Skeletal muscle cell (primary cell): ENCODE results near the gene FBXO34.

Experiments used
- DNase-seq: peaks from one replicate; pipeline ENCODE4 v3.0.0-alpha.2; 2010; ENCODE audit warnings: low read depth
- H3K4me3 ChIP-seq: 2 replicates; pipeline ENCODE4 v1.5.1; 2011; ENCODE audit warnings: low read depth, mild to moderate bottlenecking, control low read depth, low read length, moderate library complexity

Gene FBXO34

DNA sequence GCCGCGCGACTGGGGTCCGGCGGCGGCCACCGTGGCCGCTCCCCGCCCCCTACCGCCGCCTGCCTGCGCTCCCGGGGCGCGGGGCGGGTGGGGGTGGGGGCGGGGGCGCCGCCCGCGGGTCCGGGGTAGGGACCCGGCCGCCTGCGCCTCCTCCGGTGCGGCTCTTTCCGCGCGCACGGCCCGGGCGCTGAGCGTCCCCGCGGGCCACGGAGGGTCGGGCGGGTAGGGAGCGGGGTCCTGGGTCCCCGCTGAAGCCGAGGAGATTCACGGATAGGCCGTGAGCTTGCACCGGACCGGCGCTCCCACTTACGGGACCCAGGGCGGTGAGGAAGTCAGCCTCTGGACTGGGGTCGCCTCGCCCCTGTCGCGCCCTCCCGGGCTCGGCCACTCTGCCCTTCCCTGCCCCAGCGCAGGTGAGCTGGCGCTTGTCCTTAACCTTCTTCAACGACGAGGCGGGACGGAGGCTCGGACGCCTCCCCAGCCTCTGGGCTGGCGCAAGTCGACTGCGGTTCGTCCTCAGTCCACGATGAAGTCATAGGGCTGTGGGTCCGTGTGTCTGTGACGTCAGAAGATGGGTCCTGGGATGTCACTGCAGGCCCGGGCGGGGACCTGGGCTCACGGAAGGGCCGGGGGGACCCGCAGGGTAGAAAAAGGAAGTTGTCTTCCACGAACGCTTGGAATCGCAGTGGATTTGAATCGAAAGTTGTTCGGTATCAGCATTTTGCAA is 514 bp downstream of the FBXO34 start:
- DNase-seq = peak; percentile 51

DNA sequence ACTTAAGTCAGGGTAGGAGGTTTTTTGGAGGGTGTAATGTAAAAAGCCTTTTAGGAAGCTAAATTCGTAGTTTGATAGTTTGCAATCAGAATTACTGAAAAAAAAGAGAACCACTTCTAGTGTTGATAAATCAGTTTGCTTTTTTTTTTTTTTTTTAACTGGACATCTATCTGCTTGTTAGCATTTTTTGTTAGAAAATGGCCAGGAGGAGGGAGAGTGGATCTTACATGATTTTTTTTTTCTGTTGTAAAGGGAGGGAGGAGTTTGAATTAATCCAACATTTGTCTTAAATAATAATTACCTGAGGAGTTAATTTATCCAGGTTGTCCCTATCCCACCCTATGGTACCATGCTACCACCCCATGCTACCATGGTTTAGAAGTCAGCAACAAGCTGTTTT is 1.2 kb downstream of the FBXO34 start:
- H3K4me3 ChIP-seq = peak overlapping the region; percentile 84
- no peak for DNase-seq

More for the DNA sequence above, 514 bp downstream of the FBXO34 start:
- peak overlapping the region; percentile 84 for H3K4me3 ChIP-seq

- H3K4me3 ChIP-seq = no peak overlapping the region
- no peak for DNase-seq
Observed at GRCh38 chr14:55272922-55273321, 1.7 kb downstream of the FBXO34 start.

- no peak for DNase-seq
- no peak overlapping the region for H3K4me3 ChIP-seq
Observed at GRCh38 chr14:55274146-55274545, 2.9 kb downstream of the FBXO34 start.

DNA sequence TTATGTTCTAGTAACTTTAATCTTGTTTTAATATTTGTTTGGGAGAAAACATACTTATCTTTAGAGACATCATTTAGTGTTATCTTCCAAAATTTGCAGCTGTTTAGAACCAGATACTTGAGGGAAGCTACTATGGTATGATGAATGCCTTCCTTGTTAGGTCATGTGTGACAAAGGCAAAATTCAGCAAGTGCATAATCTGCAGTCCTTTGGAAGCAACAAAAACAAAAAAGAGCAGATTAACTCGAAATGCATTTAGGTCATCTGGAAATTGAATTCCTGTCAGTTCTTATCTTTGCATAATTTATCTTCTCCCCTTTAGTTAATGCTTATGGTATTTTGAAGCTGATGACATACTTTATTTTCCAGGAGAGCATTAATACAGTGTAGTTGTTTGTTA is 3.5 kb downstream of the FBXO34 start:
- DNase-seq = peak; percentile 4
- no peak overlapping the region for H3K4me3 ChIP-seq

DNA sequence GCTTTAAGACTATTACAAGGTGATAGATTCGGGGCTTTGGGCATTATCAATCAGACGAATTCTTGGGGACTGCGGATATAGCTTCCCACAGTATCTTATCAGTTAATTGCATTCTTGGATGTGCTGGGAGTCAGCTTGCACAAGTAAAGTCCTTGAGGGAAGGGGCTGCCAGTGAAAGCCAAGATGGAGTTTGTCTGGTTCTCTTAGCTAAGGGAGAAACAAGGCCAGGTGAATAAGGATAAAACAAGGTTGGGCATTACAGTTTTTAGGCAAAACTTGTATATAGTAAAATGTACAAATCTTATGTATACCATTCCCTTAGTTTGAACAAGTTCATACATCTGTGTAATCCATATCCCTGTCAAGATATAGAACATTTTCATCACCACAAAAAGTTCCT is 5.5 kb downstream of the FBXO34 start:
- DNase-seq = no peak
- no peak overlapping the region for H3K4me3 ChIP-seq

DNA sequence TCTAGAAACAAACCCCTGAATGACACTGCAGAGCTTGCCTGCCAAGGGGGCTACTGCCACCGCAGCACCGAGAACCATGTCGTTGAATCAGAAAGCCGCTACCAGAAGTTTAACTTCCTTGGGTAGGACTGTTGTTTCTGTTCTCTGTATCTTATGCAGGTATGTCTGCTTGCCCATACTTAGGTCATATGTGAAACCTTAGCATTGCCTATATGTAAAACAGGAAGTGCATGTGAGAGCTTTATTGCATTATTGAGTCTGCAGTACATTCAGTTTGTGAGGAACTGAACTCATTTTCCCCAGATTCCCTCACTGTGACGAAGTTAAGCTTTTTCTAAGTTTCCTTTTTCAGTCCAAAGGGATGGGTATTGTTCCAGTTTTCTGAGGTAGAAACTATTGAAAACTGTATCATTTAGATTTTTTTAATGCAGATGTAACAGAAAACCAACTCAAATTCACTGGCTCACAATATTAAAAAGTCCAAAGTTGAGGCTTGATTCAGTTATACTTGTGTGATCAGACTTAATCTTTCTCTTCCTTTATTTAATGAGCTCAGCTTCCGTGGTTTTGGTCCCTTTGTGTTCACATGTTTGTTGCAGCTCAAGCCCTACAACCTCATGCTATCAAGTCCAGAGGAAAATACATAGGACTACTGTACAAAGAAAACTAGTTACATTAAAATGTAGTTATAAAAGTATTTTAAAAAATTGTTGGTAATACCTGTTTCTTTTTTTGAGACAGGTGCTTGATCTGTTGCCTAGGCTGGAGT is 6.9 kb downstream of the FBXO34 start:
- no peak for DNase-seq
- H3K4me3 ChIP-seq = no peak overlapping the region

GRCh38 chr14:55279384-55279783 is 8.2 kb downstream of the FBXO34 start:
- no peak for DNase-seq
- H3K4me3 ChIP-seq = no peak overlapping the region

DNA sequence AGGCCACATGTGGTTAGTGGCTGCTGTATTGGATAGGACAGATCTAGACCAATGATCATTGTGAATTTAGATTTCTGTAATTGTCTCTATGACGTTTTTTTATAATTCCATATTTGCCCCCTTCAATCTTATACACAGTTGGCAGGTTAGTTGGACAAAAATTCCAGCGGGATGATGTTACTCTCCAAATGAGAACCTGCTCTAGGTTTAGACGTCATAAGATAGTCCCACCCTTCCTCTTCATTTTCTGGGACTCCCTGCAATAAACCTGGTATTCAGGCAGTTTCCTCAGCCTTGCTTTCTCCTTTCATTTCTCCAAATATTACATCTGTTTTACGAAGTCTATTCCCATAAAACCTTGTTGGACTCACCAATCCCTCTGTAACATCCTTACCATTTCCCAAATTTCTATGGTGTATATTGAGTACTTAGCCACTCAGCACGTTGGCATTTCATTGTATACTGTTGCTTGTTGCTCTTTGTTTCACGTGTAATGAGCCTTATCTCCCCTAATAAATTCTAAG is 10.2 kb downstream of the FBXO34 start:
- DNase-seq = no peak
- no peak overlapping the region for H3K4me3 ChIP-seq

GRCh38 chr14:55285048-55285652 is 13.9 kb downstream of the FBXO34 start:
- H3K4me3 ChIP-seq = no peak overlapping the region
- no peak for DNase-seq

DNA sequence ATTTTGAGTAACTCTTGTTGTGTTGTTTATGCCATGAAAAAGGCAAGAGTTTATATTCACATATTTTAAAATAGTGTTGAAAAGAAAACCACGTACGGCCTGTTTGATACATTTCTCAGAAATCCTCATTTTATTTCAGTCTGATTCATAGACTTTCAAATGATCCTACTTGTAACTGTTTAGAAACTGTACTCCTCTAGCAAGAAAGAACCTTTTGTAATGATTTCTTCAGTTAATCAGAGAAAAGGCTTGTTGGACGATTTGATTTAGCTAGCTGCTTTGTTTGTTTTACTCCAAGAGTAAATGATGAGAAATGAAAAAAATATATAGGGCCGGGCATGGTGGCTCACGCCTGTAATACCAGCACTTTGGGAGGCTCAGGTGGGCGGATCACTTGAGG is 17.2 kb downstream of the FBXO34 start:
- no peak for DNase-seq
- H3K4me3 ChIP-seq = no peak overlapping the region

DNA sequence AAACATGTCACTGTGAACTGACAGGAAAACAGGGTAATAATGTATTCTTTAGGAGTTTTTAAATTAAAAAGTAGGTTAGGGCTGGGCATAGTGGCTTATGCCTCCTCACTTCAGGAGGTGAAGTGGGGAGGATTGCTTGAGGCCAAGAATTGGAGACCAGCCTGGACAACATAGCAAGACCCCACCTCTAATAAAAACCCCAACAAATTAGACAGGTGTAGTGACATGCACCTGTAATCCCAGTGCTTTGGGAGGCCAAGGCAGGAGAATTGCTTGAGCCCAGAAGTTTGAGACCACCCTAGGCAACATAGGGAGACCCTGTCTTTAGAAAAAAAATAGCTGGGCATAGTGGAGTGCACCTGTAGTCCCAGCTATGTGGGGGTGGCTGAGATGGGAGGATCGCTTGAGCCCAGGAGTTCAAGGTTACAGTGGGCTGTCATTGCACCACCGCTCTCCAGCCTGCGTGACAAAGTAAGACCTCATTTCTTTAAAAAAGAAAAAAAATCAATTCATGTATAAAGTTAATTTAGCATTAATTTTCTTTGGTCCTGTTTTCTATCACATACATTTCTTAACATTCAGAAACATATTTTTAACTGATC is 20.4 kb downstream of the FBXO34 start:
- no peak for DNase-seq
- H3K4me3 ChIP-seq = no peak overlapping the region

DNA sequence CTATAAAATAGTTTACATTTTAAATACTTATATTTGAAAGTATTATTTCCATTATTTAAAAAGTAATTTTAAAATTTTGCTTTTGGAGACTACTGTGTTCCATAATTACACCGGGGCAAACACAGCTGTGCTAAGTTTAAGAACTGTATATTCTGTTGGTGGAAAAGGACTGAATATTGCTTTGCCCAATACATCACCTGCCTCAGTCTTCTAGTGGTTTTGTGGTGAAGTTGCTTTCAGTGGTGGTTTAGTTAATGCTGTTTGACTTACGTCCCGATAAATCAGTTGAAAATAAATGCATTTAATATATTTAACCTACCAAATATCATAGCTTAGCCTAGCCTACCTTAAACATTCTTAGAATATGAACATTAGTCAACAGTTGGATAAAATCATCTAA is 23.4 kb downstream of the FBXO34 start:
- no peak for DNase-seq
- H3K4me3 ChIP-seq = no peak overlapping the region

DNA sequence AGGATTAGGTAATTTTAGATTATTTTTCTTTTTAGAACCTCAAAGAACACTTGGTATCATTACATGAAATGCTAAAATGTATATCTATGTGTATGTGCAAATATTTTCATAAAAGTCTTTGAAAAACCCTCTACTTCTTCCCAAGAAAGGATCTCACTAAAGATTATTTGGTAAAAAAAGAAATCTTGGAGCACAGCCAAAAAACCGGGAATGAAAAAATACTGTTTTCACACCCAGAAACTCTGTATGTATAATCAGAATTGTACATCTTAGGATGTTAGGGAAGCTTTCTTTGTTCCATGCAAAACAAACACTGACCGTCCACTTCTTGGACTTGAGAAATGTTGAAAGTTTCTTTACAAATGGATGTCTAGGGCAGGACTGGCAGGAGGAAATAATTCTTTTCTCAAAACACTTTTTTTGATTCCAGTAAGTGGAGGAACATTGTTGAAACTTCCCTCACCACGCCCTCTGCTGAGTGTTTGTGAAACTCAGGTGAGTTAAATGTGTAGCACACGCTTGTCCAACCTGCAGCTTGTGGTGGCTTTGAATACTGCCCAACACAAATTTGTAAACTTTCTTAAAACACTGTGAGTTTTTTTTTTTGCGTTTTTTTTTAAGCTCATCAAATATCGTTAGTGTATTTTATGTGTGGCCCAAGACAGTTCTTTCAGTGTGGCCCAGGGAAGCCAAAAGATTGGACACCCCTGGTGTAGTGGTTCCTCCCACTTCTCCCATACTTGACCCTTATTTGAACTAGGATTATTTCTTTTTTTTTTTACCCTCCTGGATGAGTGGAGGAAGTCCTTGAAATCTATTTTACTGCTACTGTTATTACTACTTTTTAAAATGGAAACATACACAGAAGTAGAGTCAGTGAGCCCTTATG is 26.6 kb downstream of the FBXO34 start:
- no peak overlapping the region for H3K4me3 ChIP-seq

GRCh38 chr14:55298500-55298822 is 27.2 kb downstream of the FBXO34 start:
- DNase-seq = no peak
- H3K4me3 ChIP-seq = no peak overlapping the region

More for the DNA sequence above, 26.6 kb downstream of the FBXO34 start:
- DNase-seq = no peak

DNA sequence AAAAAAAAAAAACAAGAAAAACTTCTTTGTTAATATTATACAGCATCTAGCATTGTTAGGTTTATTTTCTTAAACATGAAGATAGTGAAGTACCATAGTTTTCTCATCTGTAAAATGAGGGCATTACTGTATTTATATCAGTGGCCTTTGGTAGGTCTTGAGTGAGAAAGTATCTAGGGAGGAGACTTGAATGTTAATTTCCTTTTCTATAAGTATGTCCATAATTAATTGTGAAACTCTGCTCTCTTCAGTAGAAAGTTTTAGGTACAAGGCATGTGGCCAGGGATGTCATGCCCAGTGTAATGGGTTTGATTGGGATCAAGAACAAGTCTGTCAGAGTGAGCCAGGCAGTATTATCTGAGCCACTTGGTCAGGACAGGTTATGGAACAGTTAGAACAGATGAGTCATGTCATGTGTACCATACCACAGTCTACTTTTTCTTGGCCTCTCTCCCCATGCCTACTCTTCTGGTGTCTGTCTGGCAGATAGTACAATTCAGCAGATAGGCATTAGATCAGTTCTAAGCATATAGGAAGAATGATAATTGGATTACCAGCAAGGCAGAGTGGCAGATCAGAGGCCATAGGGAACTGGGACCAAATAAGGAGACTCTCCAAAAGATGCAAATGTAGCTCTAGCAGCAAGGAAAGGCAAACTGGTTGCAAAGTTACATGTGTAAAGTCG is 30.4 kb downstream of the FBXO34 start:
- DNase-seq = peak; percentile 47
- no peak overlapping the region for H3K4me3 ChIP-seq

DNA sequence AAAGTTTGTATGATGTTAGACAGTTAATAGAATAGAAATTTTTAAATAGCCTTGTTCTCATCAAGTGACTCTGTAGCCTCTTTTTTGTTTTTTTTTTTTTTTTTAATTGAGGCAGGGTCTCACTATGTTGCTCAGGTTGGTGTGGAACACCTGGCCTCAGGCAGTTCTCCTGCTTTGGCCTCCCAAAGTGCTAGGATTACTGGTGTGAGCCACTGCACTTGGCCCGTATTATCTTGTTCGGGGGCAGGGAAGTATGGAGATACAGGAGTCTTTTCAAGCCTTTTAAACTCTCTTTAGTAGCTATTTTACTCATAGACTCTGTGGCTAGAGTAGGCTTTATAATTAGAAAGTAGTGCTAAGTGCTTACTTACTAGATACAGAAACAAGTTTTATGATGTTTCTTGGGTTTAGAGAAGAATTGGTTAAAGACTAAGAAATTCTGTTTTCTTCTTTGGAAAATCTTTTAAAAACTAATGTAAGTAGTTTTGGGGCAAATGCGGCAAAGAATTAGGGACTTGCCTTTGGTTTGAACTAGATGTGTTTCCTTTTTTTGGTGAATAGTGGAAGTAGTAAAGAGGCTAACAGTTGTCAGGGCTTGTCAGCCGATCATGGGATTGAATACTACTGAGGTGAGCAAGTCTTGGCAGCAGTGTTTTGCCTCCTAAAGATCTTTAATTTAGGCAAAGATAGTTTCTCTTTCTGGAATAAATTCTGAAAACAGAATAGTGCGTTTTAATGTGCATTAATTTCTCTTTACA is 31.3 kb downstream of the FBXO34 start:
- H3K4me3 ChIP-seq = no peak overlapping the region
- no peak for DNase-seq

- DNase-seq = no peak
- H3K4me3 ChIP-seq = no peak overlapping the region
Observed at GRCh38 chr14:55303125-55303499, 31.9 kb downstream of the FBXO34 start.
